Measurements from ENCODE around the gene IGSF23.

The IGSF23 gene

DNA sequence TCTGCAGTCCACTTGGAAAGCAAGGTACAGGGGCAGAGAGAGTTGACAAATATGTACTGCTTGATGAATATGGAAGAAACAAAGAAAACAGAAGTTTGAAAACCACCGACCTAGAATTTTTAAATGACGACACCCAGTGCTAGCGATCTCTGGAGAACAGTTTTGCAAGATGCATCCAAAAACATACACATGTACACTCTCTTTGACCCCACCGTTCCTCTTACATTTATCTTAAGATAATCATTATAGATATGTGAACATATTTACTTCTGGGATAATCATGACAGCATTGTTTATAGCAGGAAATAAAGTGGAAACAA, 40.8 kb upstream of the IGSF23 start:
- H3K4me3 ChIP-seq (replicated peaks; ENCODE audit: low read depth, low read length) = no peak overlapping the region
- DNase-seq (ENCODE audit: low read depth) = no peak
- no peak for TF ChIP-seq CTCF (IDR thresholded peaks at IDR 0.05; ENCODE audit: low read length, missing control alignments)

- H3K4me3 ChIP-seq (replicated peaks; ENCODE audit: low read depth, low read length) = no peak overlapping the region
- no peak for DNase-seq (ENCODE audit: low read depth)
- no peak for TF ChIP-seq CTCF (IDR thresholded peaks at IDR 0.05; ENCODE audit: low read length, missing control alignments)
Observed at GRCh38 chr19:44573183-44573582, 40.2 kb upstream of the IGSF23 start.

- TF ChIP-seq CTCF (IDR thresholded peaks at IDR 0.05; ENCODE audit: low read length, missing control alignments) = no peak
Observed at GRCh38 chr19:44573627-44574026, 39.7 kb upstream of the IGSF23 start.

GRCh38 chr19:44574186-44574950, 39.0 kb upstream of the IGSF23 start:
- no peak for TF ChIP-seq CTCF (IDR thresholded peaks at IDR 0.05; ENCODE audit: low read length, missing control alignments)
- H3K4me3 ChIP-seq (replicated peaks; ENCODE audit: low read depth, low read length) = no peak overlapping the region
- DNase-seq (ENCODE audit: low read depth) = no peak

More at GRCh38 chr19:44573627-44574026, 39.7 kb upstream of the IGSF23 start:
- H3K4me3 ChIP-seq (replicated peaks; ENCODE audit: low read depth, low read length) = no peak overlapping the region
- DNase-seq (ENCODE audit: low read depth) = no peak

DNA sequence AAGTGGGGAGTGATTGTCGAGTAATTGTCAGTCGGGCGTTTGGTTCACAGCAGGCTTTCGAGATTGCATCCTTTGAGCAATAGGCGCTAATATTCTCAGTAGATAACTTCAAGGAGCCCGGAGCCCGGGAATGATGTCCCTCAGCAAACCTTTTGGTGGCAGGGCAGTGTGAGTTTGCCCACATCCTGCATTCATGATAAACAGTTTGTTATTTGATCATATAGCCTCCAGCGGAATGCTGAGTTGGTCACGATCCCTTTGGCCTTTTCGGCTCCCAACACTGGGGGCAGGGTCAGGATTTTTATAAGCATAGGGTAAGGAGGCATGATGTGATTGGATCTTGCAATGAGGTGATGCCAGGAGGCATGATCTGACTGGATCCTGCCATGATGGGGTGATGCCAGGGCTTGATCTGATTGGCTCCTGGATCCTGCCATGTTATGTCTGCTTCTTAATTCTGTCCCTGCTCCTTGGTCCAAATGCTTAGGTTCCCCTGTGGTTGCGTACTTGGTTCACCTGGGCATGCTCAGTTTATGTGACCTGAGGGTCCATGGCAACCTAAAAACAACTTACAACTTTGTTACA, 38.2 kb upstream of the IGSF23 start:
- no peak for DNase-seq (ENCODE audit: low read depth)
- no peak overlapping the region for H3K4me3 ChIP-seq (replicated peaks; ENCODE audit: low read depth, low read length)
- no peak for TF ChIP-seq CTCF (IDR thresholded peaks at IDR 0.05; ENCODE audit: low read length, missing control alignments)

- peak; percentile 51 for TF ChIP-seq CTCF (IDR thresholded peaks at IDR 0.05; ENCODE audit: low read length, missing control alignments)
- DNase-seq (ENCODE audit: low read depth) = peak; percentile 37
- no peak overlapping the region for H3K4me3 ChIP-seq (replicated peaks; ENCODE audit: low read depth, low read length)
Observed at GRCh38 chr19:44576843-44577565, 36.4 kb upstream of the IGSF23 start.

All from fibroblast of pulmonary artery (primary cell).